AG04450 (cell line): ENCODE results near the gene ANTXRL. TPM values are rescaled to one million over a fixed set of nuclear protein-coding genes. Genes with fewer than 3 reads are reported as not detected.
"Not testable (repeated sequence)": the region's sequence is repeated elsewhere in the genome, so short reads cannot be mapped to it uniquely, and the experiment has no call there.

Experiments
- CTCF ChIA-PET: fragments of 300-600, 350-600 bp; formaldehyde crosslinking; extraction: SDS; loops from one replicate; lab custom pipeline; 2022; ENCODE audit warnings: antibody characterized with exemption, inconsistent platforms; lab: Charles Lee
- POLR2A ChIA-PET: fragments of 350-600 bp; formaldehyde crosslinking; extraction: SDS; loops from one replicate; lab custom pipeline; 2021; ENCODE audit warnings: antibody characterized with exemption, inconsistent platforms; lab: Yijun Ruan, JAX
- DNase-seq: peaks from one replicate; pipeline ENCODE4 v3.0.0-alpha.2; 2011; ENCODE audit warnings: low read depth, low spot score
- H3K27ac ChIP-seq: one replicate; pipeline ENCODE4 v1.5.1; 2012; ENCODE audit warnings: low read depth, low read length, control low read depth
- H3K27me3 ChIP-seq: one replicate; pipeline ENCODE4 v1.6.0; 2012; ENCODE audit warnings: low read length; ENCODE audit not compliant: control insufficient read depth, insufficient read depth
- H3K4me3 ChIP-seq: 2 replicates; pipeline ENCODE4 v1.5.1; 2011; ENCODE audit warnings: mild to moderate bottlenecking, low read depth, low read length, control low read depth
- H3K9me3 ChIP-seq: 2 replicates; pipeline ENCODE4 v1.5.1; 2012; ENCODE audit warnings: low read length; ENCODE audit not compliant: control insufficient read depth, insufficient read depth
- CTCF ChIP-seq: IDR thresholded peaks from 2 replicates; pipeline ENCODE4 v1.5.1; 2011; ENCODE audit warnings: low read depth, low read length, control low read depth, inconsistent platforms
- polyA plus RNA-seq: library from polyadenylated mRNA; depleted of rRNA; stranded (reverse); fragments of >200 nt; gene quantifications from 2 replicates; pipeline ENCODE4 v1.2.3, GENCODE V29; 2011

The ANTXRL gene
- polyA plus RNA-seq, 1 experiment: not detected

DNA sequence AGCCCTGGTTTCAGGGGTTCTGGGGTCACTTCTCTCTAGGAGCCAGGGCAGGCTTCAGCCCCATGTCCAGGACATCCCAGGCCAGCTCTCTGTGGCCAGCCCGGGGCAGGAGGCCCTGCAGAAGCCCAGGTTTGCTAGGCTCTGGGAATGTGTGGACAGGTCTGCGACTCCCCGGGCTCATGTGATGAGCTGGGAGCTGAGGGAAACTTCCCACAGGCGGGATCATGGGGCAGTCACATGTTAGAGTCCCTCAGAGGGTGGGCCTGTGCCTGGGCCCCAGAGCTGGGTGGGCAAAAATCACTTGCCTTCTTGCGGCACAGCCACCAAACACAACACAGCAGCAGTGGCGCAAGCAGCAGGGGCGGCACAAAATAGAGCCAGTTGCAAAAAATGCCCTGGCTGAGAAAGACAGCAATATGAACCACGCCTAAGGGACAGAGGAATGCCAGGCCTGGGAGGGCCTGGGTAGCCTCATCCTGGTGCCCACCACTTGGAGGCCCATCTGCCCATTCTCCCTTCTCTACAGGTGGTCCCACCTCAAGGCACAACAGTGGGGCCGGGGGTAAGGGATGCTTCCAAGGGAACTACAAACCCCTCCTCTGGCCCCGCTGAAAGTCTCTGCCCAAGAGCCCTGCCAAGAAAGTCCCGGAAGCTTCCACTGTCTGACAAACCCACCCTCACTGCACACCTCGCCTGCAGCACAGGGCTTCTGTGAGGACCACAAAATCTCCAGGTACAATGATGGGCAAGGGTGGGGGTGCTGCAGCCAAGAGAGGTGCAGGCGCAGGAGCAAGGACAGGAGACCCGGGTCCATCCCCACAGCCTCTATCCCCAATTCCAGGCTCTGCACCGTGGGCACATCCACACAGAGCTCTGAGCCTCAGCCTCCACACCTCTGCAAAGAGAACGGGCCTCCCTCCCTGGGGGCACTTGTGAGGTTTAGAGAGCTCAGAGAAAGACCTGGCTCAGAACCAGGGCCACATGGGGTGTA lies 34.6 kb upstream of the ANTXRL start:
- Histone ChIP-seq H3K27ac (no peak overlapping the region), H3K4me3 (no peak overlapping the region), H3K27me3 (peaks cover 5% of the 10 kb centered on the region), H3K9me3 (no peaks in the 10 kb centered on the region; the same call in 1 of the 2 replicates)
- TF ChIP-seq CTCF: no peak
- ChIA-PET CTCF (no interaction called here), POLR2A (interaction anchor here (0.6 kb wide), 1 partner anchor 120 kb away, joined by 3 read pairs; no protein-coding TSS in a partner anchor)
- DNase-seq: no peak

DNA sequence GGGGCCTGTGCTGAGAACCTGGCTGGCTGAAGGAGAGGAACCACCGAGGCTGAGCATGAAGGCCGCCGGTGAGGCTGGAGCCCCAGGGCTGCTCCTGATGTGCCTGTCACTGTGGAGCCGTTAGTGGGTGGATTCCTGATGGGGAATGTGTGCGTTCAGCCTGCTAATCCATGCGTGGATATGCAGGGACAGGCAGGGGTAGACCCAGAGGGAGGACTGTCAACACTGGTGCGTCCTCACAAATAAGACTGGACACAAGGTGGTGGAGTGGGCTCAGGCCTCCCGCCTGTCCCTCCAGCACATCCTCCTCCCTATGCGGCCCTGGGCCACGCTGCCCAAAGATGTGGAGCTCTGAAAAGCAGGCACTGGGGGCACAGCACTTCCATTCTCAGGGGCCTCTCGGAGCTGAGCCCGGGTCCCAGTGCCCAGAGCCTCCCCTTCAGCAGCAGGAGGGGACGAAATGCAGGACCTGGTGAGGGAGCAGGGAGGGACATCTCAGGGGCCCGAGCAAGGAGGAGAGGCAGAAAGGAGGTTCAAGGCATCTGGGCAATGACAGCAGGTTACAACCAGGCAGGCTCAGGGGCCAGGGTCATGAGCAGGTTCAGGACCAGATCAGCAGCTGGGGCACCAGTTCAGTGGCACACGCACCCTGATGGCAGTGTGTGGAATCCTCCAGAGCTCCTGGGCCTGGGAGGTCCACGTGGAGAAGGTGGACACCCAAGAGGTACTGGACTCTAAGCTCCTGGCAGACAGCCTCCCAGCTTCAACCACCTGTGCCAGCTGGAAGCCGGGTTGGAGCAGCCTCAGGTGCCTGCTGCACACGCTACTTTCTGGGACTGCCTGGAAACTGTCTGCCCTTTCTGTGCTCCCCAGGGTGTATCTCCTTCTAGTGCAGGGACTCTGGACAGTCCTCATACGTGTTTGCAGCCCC lies 33.5 kb upstream of the ANTXRL start:
- POLR2A ChIA-PET: no interaction called here
- no peaks in the 10 kb centered on the region; the same call in 1 of the 2 replicates for H3K9me3 ChIP-seq
- CTCF ChIA-PET: no interaction called here

GRCh38 chr10:46254007-46254383 lies 32.8 kb upstream of the ANTXRL start:
- POLR2A ChIA-PET: no interaction called here
- Histone ChIP-seq H3K27me3 (peaks cover 5% of the 10 kb centered on the region), H3K4me3 (no peak overlapping the region), H3K9me3 (no peaks in the 10 kb centered on the region; the same call in 1 of the 2 replicates), H3K27ac (no peak overlapping the region)
- DNase-seq: no peak
- CTCF ChIA-PET: no interaction called here
- no peak for TF ChIP-seq CTCF

More for the DNA sequence above, 33.5 kb upstream of the ANTXRL start:
- Histone ChIP-seq H3K27ac (no peak overlapping the region), H3K27me3 (peaks cover 5% of the 10 kb centered on the region), H3K4me3 (no peak overlapping the region)
- DNase-seq: no peak
- no peak for TF ChIP-seq CTCF

DNA sequence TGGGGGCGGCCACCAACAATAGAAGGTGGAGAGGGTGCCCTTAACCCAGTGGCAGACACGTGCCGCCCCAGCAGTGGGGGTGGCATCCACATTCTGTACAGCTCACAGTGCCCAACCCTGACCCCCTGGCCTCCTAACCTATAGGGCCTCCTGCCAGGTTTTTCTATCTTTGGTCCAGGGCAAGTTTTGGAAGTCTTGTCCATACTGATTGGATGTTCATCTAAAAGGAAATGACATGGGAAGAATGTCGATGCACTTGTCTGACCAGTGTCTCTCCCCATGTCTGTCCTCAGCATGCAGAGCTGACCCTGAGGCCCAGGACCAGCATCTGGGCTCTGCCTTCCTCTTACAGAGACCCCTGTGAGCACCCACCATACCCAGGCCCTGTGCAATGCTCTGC lies 32.3 kb upstream of the ANTXRL start:
- no peaks in the 10 kb centered on the region; the same call in 1 of the 2 replicates for H3K9me3 ChIP-seq
- no peak for DNase-seq
- H3K27ac ChIP-seq: no peak overlapping the region
- ChIA-PET CTCF (no interaction called here), POLR2A (no interaction called here)
- peaks cover 5% of the 10 kb centered on the region for H3K27me3 ChIP-seq
- no peak overlapping the region for H3K4me3 ChIP-seq
- no peak for TF ChIP-seq CTCF

- H3K4me3 ChIP-seq, POLR2A ChIA-PET, H3K9me3 ChIP-seq, H3K27ac ChIP-seq, DNase-seq, H3K27me3 ChIP-seq: not testable (repeated sequence)
- CTCF ChIA-PET: interaction anchor here (1.6 kb wide), 1 partner anchor 27 kb away, joined by 3 read pairs; no protein-coding TSS in a partner anchor
Observed at GRCh38 chr10:46255210-46255609, 31.6 kb upstream of the ANTXRL start.
